ENCODE data around the gene TMC8.

DNA sequence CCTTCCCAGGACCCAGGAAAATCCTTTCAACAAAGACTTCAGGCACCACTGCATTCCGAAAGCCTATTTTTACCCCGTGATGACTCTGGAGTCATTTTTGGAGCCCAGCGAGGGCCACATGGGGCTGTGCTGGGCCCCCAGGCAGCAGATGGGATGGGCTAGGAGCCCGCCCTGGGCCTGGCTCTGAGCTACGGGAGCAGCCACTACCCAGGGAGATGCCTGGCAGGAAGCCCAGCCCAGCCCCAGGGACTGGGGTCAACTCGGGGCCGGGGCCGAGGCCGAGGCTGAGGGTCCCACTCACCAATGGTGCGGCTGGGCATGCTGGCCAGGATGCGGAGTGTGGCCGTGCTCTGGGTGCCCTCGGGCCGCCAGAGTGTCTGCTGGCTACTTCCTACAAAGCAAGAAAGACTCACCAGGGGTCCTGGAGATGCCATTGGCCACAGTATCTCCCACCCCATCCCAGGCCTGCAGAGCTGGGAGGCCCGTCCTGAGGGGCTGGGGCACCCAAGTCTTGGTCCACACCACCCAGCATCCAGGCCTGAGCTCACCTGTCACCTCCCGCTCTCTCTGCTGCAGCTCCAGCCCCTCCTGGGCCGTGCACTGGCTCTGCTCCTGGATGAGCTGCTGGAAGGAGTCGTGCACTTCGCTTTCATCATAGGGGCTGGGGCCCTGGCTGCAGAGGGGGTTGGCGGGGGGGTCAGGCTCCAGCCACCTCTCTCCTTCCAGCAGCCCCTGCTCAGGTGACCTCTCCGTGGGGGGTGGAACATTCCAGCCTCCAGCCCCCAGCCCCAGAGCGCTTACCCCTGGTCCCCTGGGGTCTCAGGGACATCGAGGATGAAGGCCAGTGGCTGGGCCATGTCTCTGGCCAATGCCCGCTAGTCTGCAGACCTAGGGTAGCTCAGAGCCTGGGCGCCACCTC is 4.3 kb upstream of the TMC8 start:
- TF ChIP-seq GATA3 (IDR thresholded peaks at IDR 0.05; ENCODE audit: low read depth, low read length) (no peak), GATA2 (IDR thresholded peaks at IDR 0.05; ENCODE audit: low read depth, low read length) (no peak)
